HFFc6 (cell line): ENCODE measurements around the gene INPP4B. TPM values are rescaled to one million over a fixed set of nuclear protein-coding genes. Genes with fewer than 3 reads are reported as not detected.

Source experiments
- DNase-seq: peaks from one replicate; pipeline ENCODE4 v3.0.0-alpha.2; 2018
- H3K27ac Mint-ChIP-seq: 2 replicates; pipeline ENCODE4 v1.8.0; 2020; ENCODE audit warnings: mild to moderate bottlenecking, mixed read lengths
- H3K27me3 Mint-ChIP-seq: 2 replicates; pipeline ENCODE4 v1.8.0; 2021; ENCODE audit warnings: mild to moderate bottlenecking, moderate library complexity, mixed read lengths; ENCODE audit not compliant: insufficient read depth
- H3K36me3 Mint-ChIP-seq: 2 replicates; pipeline ENCODE4 v1.8.0; 2021; ENCODE audit warnings: low read depth, mixed read lengths
- H3K4me1 Mint-ChIP-seq: 2 replicates; pipeline ENCODE4 v1.8.0; 2020; ENCODE audit warnings: low read depth, mixed read lengths
- H3K4me3 Mint-ChIP-seq: 2 replicates; pipeline ENCODE4 v1.8.0; 2020; ENCODE audit warnings: mild to moderate bottlenecking, moderate library complexity, mixed read lengths
- H3K9me3 Mint-ChIP-seq: 2 replicates; pipeline ENCODE4 v1.8.0; 2020; ENCODE audit warnings: mild to moderate bottlenecking, mixed read lengths
- CTCF ChIP-seq: fragments of 200-600 bp; sonication (generic); IDR thresholded peaks from 2 replicates; pipeline ENCODE4 v1.5.0; 2021; ENCODE audit warnings: antibody characterized with exemption, mild to moderate bottlenecking
- total RNA-seq, 6 experiments: library from RNA; stranded (reverse); fragmentation: NEBNext Ultra II Directional; extraction: Animal tissue kit (Norgen Biotek cat#: 25700); gene quantifications; 2 replicates in 1 of 6; 3 replicates in 5 of 6; pipeline ENCODE4 v1.2.3, GENCODE V29; 2021

Gene INPP4B
- total RNA-seq, 6 experiments from 2014 or later: 36.1 to 48.9 (median 40.1) TPM

GRCh38 chr4:142452161-142452855 is 393.8 kb downstream of the INPP4B start:
- peak overlapping the region; percentile 79 for H3K27ac Mint-ChIP-seq
- TF ChIP-seq CTCF: no peak
- peak; percentile 50 for DNase-seq
- H3K4me1 Mint-ChIP-seq: peaks cover 22% of the 10 kb centered on the region
- H3K9me3 Mint-ChIP-seq: no peaks in the 10 kb centered on the region
- peak overlapping the region; percentile 67 for H3K4me3 Mint-ChIP-seq
- H3K36me3 Mint-ChIP-seq: peaks cover 13% of the 10 kb centered on the region; the same call in 1 of the 2 replicates
- no peaks in the 10 kb centered on the region for H3K27me3 Mint-ChIP-seq

GRCh38 chr4:142449771-142450373 is 396.2 kb downstream of the INPP4B start:
- no peak for DNase-seq
- Mint-ChIP-seq H3K36me3 (peaks cover 4% of the 10 kb centered on the region; the same call in 1 of the 2 replicates), H3K27ac (no peak overlapping the region), H3K4me3 (no peak overlapping the region), H3K9me3 (no peaks in the 10 kb centered on the region), H3K27me3 (no peaks in the 10 kb centered on the region), H3K4me1 (peaks cover 39% of the 10 kb centered on the region)
- TF ChIP-seq CTCF: no peak

- no peak for DNase-seq
- Mint-ChIP-seq H3K4me1 (peaks cover 29% of the 10 kb centered on the region), H3K4me3 (no peak overlapping the region), H3K9me3 (no peaks in the 10 kb centered on the region), H3K36me3 (peaks cover 4% of the 10 kb centered on the region; the same call in 1 of the 2 replicates), H3K27ac (no peak overlapping the region), H3K27me3 (no peaks in the 10 kb centered on the region)
- no peak for TF ChIP-seq CTCF
Measured at GRCh38 chr4:142447009-142447408, 399.1 kb downstream of the INPP4B start.

- peaks cover 38% of the 10 kb centered on the region for H3K4me1 Mint-ChIP-seq
- H3K27me3 Mint-ChIP-seq: peaks cover 2% of the 10 kb centered on the region; the same call in 1 of the 2 replicates
- DNase-seq: no peak
- TF ChIP-seq CTCF: no peak
- no peak overlapping the region for H3K4me3 Mint-ChIP-seq
- H3K27ac Mint-ChIP-seq: no peak overlapping the region
- peaks cover 4% of the 10 kb centered on the region; the same call in 1 of the 2 replicates for H3K9me3 Mint-ChIP-seq
- H3K36me3 Mint-ChIP-seq: peaks cover 6% of the 10 kb centered on the region
Measured at GRCh38 chr4:142443469-142443868, 402.6 kb downstream of the INPP4B start.

- DNase-seq: no peak
- Mint-ChIP-seq H3K27ac (peak overlapping the region; percentile 45; the same call in 1 of the 2 replicates), H3K27me3 (peaks cover 2% of the 10 kb centered on the region; the same call in 1 of the 2 replicates), H3K9me3 (peaks cover 4% of the 10 kb centered on the region; the same call in 1 of the 2 replicates), H3K4me3 (no peak overlapping the region), H3K4me1 (peaks cover 21% of the 10 kb centered on the region), H3K36me3 (peaks cover 25% of the 10 kb centered on the region)
- no peak for TF ChIP-seq CTCF
Measured at GRCh38 chr4:142440093-142440492, 406.0 kb downstream of the INPP4B start.
